Measurements from ENCODE around the gene S100A13. TPM values are rescaled to one million over a fixed set of nuclear protein-coding genes. Genes with fewer than 3 reads are reported as not detected.
"Not testable (repeated sequence)": the region's sequence is repeated elsewhere in the genome, so short reads cannot be mapped to it uniquely, and the experiment has no call there.

Gene S100A13
- total RNA-seq = 112 TPM

- DNase-seq (ENCODE audit: low spot score) (peak; percentile 87), ATAC-seq (peak; percentile 86)
- intact Hi-C loops (cut with DNase I) = no loop called here
Measured at GRCh38 chr1:153626904-153627714, at the start of gene S100A13. TSS of gene S100A13 (minus strand) at chr1:153627505. CDS start at chr1:153626472, 1,033 bp downstream.

- ATAC-seq = no peak
- intact Hi-C loops (cut with DNase I) = no loop called here
- DNase-seq (ENCODE audit: low spot score) = no peak
Measured at GRCh38 chr1:153673511-153673910, 46.2 kb upstream of the S100A13 start.

GRCh38 chr1:153671628-153672353 lies 44.5 kb upstream of the S100A13 start:
- peak; percentile 64 for DNase-seq (ENCODE audit: low spot score)
- intact Hi-C loops (cut with DNase I) = not testable (repeated sequence)

GRCh38 chr1:153670859-153671627 lies 43.7 kb upstream of the S100A13 start, which contains the start of gene ILF2:
TSS of gene ILF2 (minus strand) at chr1:153670993. CDS start at chr1:153670922, 71 bp downstream.
- ATAC-seq (peak; percentile 98), DNase-seq (ENCODE audit: low spot score) (peak; percentile 98)
- intact Hi-C loops (cut with DNase I) = no loop called here

More at GRCh38 chr1:153671628-153672353, 44.5 kb upstream of the S100A13 start:
- peak; percentile 42 for ATAC-seq

- DNase-seq (ENCODE audit: low spot score) (no peak), ATAC-seq (peak; percentile 31)
- intact Hi-C loops (cut with DNase I) = no loop called here
Measured at GRCh38 chr1:153670257-153670858, 43.1 kb upstream of the S100A13 start.

- ATAC-seq (no peak), DNase-seq (ENCODE audit: low spot score) (no peak)
- intact Hi-C loops (cut with DNase I) = no loop called here
Measured at GRCh38 chr1:153669606-153670005, 42.3 kb upstream of the S100A13 start.

GRCh38 chr1:153668672-153669071 lies 41.4 kb upstream of the S100A13 start:
- ATAC-seq; DNase-seq (ENCODE audit: low spot score); intact Hi-C loops (cut with DNase I): not testable (repeated sequence)

GRCh38 chr1:153667439-153667838 lies 40.1 kb upstream of the S100A13 start:
- DNase-seq (ENCODE audit: low spot score) (no peak), ATAC-seq (no peak)
- intact Hi-C loops (cut with DNase I) = no loop called here

GRCh38 chr1:153663211-153663610 lies 35.9 kb upstream of the S100A13 start:
- ATAC-seq (no peak), DNase-seq (ENCODE audit: low spot score) (peak; percentile 15)
- intact Hi-C loops (cut with DNase I) = no loop called here

GRCh38 chr1:153662269-153662668 lies 35.0 kb upstream of the S100A13 start:
- DNase-seq (ENCODE audit: low spot score) = no peak
- intact Hi-C loops (cut with DNase I) = no loop called here
- ATAC-seq = no peak

GRCh38 chr1:153661111-153661708 lies 33.9 kb upstream of the S100A13 start:
- intact Hi-C loops (cut with DNase I) = no loop called here
- ATAC-seq = no peak
- DNase-seq (ENCODE audit: low spot score) = no peak

- DNase-seq (ENCODE audit: low spot score) = no peak
- intact Hi-C loops (cut with DNase I) = no loop called here
- ATAC-seq = no peak
Measured at GRCh38 chr1:153659656-153660055, 32.4 kb upstream of the S100A13 start.

GRCh38 chr1:153659175-153659534 lies 31.9 kb upstream of the S100A13 start:
- intact Hi-C loops (cut with DNase I) = no loop called here
- no peak for DNase-seq (ENCODE audit: low spot score)
- ATAC-seq = no peak

GRCh38 chr1:153658400-153659174 lies 31.3 kb upstream of the S100A13 start, which contains the start of gene SNAPIN:
TSS of gene SNAPIN (plus strand) at chr1:153658703. CDS start at chr1:153658744, 41 bp downstream.
- intact Hi-C loops (cut with DNase I) = no loop called here
- DNase-seq (ENCODE audit: low spot score) (peak; percentile 95), ATAC-seq (peak; percentile 98)

GRCh38 chr1:153655333-153655732 lies 28.0 kb upstream of the S100A13 start:
- DNase-seq (ENCODE audit: low spot score) = no peak
- intact Hi-C loops (cut with DNase I) = no loop called here

GRCh38 chr1:153652805-153653500 lies 25.6 kb upstream of the S100A13 start:
- intact Hi-C loops (cut with DNase I) = no loop called here
- ATAC-seq = no peak
- DNase-seq (ENCODE audit: low spot score) = no peak

More at GRCh38 chr1:153655333-153655732, 28.0 kb upstream of the S100A13 start:
- ATAC-seq = no peak

GRCh38 chr1:153651771-153652170 lies 24.5 kb upstream of the S100A13 start:
- intact Hi-C loops (cut with DNase I) = no loop called here
- no peak for DNase-seq (ENCODE audit: low spot score)
- no peak for ATAC-seq

Data from sciatic nerve (tissue), 2 donors.